Endothelial cell of umbilical vein (primary cell): ENCODE results near the gene MTCH2.

Source experiments
- CTCF ChIP-seq, 2 donors: IDR thresholded peaks; 1 replicate in 1 of 2; 2 replicates in 1 of 2; pipeline ENCODE4 v1.5.1; 2011; ENCODE audit warnings: low read length in 2 of 2, mild to moderate bottlenecking in 2 of 2, moderate library complexity in 2 of 2, control low read depth in 1 of 2, inconsistent platforms in 1 of 2, low read depth in 1 of 2; ENCODE audit not compliant: insufficient read depth in 1 of 2; ENCODE audit errors: extremely low read depth in 1 of 2
- EZH2 ChIP-seq: IDR thresholded peaks from 2 replicates; pipeline ENCODE4 v1.6.1; 2012; ENCODE audit warnings: borderline replicate concordance, low read depth, mild to moderate bottlenecking, moderate library complexity, low read length, inconsistent platforms; ENCODE audit not compliant: severe bottlenecking
- POLR2A ChIP-seq: IDR thresholded peaks from 2 replicates; pipeline ENCODE4 v1.6.1; 2012; ENCODE audit warnings: low read depth, mild to moderate bottlenecking, control low read depth, low read length
- POLR2AphosphoS5 ChIP-seq: IDR thresholded peaks from 2 replicates; pipeline ENCODE4 v1.6.1; 2012; ENCODE audit warnings: low read depth, mild to moderate bottlenecking, control low read depth, low read length, moderate library complexity; ENCODE audit not compliant: insufficient read depth

GRCh38 chr11:47641600-47642098, 710 bp downstream of the MTCH2 start:
- TF ChIP-seq POLR2AphosphoS5 (no peak), POLR2A (no peak), CTCF (IDR thresholded peaks at IDR 0.05; ENCODE audit: extremely low read depth in 1 of 2, insufficient read depth in 1 of 2, low read depth in 1 of 2, low read length in 2 of 2) (no peak), EZH2 (no peak)
